Right lobe of liver (tissue), 6 donors: Measurements from ENCODE around the gene FBXO2. TPM values are rescaled to one million over a fixed set of nuclear protein-coding genes. Genes with fewer than 3 reads are reported as not detected.
"Not testable (repeated sequence)": the region's sequence is repeated elsewhere in the genome, so short reads cannot be mapped to it uniquely, and the experiment has no call there.

Experiments
- ATAC-seq, 4 donors: fragments of 200-7000 bp; cut with Tn5 transposase; one replicate each; pipeline ENCODE4 v1.9.1; 2020; ENCODE audit warnings: mild to moderate bottlenecking in 4 of 4, moderate library complexity in 4 of 4
- DNase-seq, 3 donors: peaks; one replicate each; pipeline ENCODE4 v3.0.0-alpha.2; 2020
- H3K27ac ChIP-seq, 3 donors: fragments of 200-600 bp; one replicate each; pipeline ENCODE4 v1.8.0; 2022
- H3K27me3 ChIP-seq, 2 donors: fragments of 200-600 bp; one replicate each; pipeline ENCODE4 v1.8.0; 2022
- H3K36me3 ChIP-seq, 4 donors: fragments of 200-600 bp; sonication (generic) in 1 of 4; one replicate each; pipeline versions ENCODE4 v1.5.1 to v1.8.0; 2017 to 2022; ENCODE audit warnings: control low read depth in 1 of 4
- H3K4me1 ChIP-seq, 4 donors: fragments of 200-600 bp; sonication (generic) in 1 of 4; one replicate each; pipeline versions ENCODE4 v1.5.1 to v1.8.0; 2017 to 2022; ENCODE audit warnings: control low read depth in 1 of 4
- H3K4me3 ChIP-seq, 3 donors: fragments of 200-600 bp; one replicate each; pipeline ENCODE4 v1.8.0; 2022
- H3K9me3 ChIP-seq, 4 donors: fragments of 200-600 bp; sonication (generic) in 1 of 4; one replicate each; pipeline versions ENCODE4 v1.5.1 to v1.8.0; 2017 to 2022; ENCODE audit warnings: control low read depth in 1 of 4
- POLR2A ChIP-seq: fragments of 450-650 bp; IDR thresholded peaks from one replicate; pipeline ENCODE4 v1.6.1; 2017; ENCODE audit warnings: antibody characterized with exemption, mild to moderate bottlenecking
- WGBS: methylation state at CpG from one replicate; pipeline ENCODE4 v1.1.6; 2018; ENCODE audit warnings: low coverage, low lambda C conversion rate; ENCODE audit not compliant: insufficient coverage; ENCODE audit errors: missing lambda C conversion rate; 5-methylcytosine and 5-hydroxymethylcytosine counted together
- intact Hi-C, 2 donors: fragments of 100-400 bp; cut with DNase I; formaldehyde crosslinking; loops; one replicate each; pipeline versions ENCODE4 v1.11.2 to v1.14.1; 2022
- total RNA-seq, 6 experiments: library from RNA; depleted of rRNA in 2 of 6; stranded (reverse); fragments of >200 nt in 2 of 6; fragmentation: NEBNext Ultra II Directional in 3 of 6; extraction: Animal tissue kit (Norgen Biotek cat#: 25700) in 3 of 6; gene quantifications; one replicate each; pipeline versions ENCODE4 v1.1.0 to v1.2.4, GENCODE V29; 2016 to 2023
- TF ChIP-seq, protein P1 (sequence below), 4 donors: fragments of 200-600 bp in 3 of 4; fragments of 450-650 bp in 1 of 4; IDR thresholded peaks; one replicate each; pipeline versions ENCODE4 v1.5.1 to v1.8.0; 2016 to 2022; ENCODE audit warnings: antibody characterized with exemption in 4 of 4, mild to moderate bottlenecking in 2 of 4
- donor health status: DM: no; HTN: yes; CAD: no.
- donor health status: DM: no; HTN: no; CAD: no.
- donor health status: DM: no; HTN: no; CAD: no.
- donor health status: DM: no; HTN: yes; CAD: no.
- donor health status: DM: no; HTN: yes; CAD: no.

Gene FBXO2
- total RNA-seq, 6 experiments from 2014 or later, result 6.6 to 23.7 (median 16.0) TPM

DNA sequence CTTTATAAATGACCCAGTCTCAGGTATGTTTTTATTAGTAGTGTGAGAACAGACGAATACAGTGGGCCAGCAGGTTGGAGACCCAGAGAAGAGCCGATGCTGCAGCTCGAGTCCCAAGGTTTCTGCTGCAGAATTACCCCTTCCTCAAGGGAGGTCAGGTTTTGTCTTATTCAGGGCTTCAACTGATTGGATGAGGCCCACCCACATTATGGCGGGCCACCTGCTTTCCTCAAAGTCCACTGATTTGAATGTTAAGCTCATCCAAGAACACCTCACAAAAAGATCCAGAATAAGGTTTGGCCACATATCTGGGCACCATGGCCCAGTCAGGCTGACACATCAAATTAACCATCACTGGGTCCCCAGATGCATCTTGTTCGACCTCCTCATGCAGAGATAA lies 40.9 kb downstream of the FBXO2 start:
- Histone ChIP-seq H3K36me3 (no peaks in the 10 kb centered on the region), H3K4me3 (no peak overlapping the region), H3K27ac (no peak overlapping the region), H3K27me3 (no peaks in the 10 kb centered on the region), H3K4me1 (no peaks in the 10 kb centered on the region), H3K9me3 (no peaks in the 10 kb centered on the region)
- WGBS, result 79% methylated on average over 2 of the region's 5 CpGs
- DNase-seq (no peak), ATAC-seq (no peak)
- no peak for TF ChIP-seq POLR2A
- TF ChIP-seq, protein P1, sequence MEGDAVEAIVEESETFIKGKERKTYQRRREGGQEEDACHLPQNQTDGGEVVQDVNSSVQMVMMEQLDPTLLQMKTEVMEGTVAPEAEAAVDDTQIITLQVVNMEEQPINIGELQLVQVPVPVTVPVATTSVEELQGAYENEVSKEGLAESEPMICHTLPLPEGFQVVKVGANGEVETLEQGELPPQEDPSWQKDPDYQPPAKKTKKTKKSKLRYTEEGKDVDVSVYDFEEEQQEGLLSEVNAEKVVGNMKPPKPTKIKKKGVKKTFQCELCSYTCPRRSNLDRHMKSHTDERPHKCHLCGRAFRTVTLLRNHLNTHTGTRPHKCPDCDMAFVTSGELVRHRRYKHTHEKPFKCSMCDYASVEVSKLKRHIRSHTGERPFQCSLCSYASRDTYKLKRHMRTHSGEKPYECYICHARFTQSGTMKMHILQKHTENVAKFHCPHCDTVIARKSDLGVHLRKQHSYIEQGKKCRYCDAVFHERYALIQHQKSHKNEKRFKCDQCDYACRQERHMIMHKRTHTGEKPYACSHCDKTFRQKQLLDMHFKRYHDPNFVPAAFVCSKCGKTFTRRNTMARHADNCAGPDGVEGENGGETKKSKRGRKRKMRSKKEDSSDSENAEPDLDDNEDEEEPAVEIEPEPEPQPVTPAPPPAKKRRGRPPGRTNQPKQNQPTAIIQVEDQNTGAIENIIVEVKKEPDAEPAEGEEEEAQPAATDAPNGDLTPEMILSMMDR (IDR thresholded peaks at IDR 0.05), result no peak
- intact Hi-C loops, result no loop called here

DNA sequence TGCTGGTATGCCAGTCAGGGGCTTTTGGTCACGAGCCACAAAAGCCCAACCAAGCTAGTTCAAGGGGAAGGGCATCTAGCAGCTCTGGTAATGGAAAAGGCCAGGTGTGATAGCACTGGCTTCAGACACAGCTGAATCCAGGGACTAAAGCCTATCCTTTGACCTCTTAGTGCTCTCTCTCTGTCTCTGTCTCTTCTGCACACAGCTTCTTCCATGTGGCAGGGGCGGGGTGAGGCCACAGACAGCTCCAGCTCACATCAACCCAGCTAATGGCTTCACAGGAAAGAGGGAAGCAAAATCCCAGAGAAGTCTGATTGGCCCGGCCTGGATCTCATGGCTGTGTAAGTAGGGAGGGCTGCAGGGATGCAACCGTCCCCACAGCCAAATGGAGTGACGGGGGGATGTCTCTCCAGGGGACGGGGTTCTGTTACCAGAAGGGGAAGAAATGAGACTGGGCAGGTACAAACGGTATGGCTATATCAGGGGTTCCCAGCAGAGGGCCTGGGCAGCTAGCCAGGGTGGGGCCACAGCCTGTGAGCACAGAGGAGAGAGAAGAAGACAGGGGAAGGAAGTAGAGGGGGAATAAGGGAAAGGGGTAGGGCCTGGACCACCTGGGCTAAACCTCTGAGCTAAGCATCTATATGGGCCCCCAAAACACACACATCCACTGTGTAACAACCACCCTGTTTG lies 42.4 kb downstream of the FBXO2 start:
- no peaks in the 10 kb centered on the region for H3K4me1 ChIP-seq
- no peaks in the 10 kb centered on the region for H3K9me3 ChIP-seq
- intact Hi-C loops, result no loop called here
- no peak overlapping the region for H3K27ac ChIP-seq
- 44% methylated on average over 7 of the region's 7 CpGs for WGBS
- H3K4me3 ChIP-seq, result no peak overlapping the region
- no peaks in the 10 kb centered on the region for H3K27me3 ChIP-seq
- TF ChIP-seq, protein P1 (IDR thresholded peaks at IDR 0.05), result no peak
- no peak for TF ChIP-seq POLR2A
- DNase-seq (no peak), ATAC-seq (no peak)
- no peaks in the 10 kb centered on the region for H3K36me3 ChIP-seq

DNA sequence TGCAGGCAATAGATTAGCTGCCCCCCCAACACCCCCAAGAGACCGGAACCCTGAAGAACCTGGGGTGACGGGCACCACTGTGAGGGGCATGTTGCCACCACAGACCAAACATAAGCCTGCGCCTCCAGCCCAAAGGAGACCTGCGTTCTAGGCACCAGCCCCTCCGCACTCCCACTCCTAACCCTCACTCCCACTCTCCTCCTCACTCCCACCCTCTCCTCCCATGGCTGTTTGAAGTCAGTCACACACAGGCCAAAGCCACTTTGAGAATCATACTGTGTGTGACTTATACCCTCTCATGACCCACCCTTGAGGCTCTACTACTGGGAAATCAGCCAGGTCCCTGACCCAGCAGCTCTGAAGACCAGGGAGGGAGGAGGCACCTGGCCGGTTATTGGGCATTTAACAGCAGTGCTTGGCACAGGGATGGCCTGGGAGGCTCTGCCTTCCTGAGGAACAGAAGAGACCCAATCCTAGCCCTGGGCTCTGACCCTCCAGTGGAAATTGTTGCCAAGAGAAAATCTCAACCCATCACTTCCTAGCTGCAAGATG lies 43.5 kb downstream of the FBXO2 start:
- Histone ChIP-seq H3K36me3 (no peaks in the 10 kb centered on the region), H3K27me3 (no peaks in the 10 kb centered on the region), H3K4me3 (no peak overlapping the region), H3K4me1 (no peaks in the 10 kb centered on the region), H3K27ac (no peak overlapping the region), H3K9me3 (no peaks in the 10 kb centered on the region)
- DNase-seq (no peak), ATAC-seq (no peak)
- intact Hi-C loops, result no loop called here
- 60% methylated on average over 3 of the region's 6 CpGs for whole genome bisulfite sequencing
- TF ChIP-seq, protein P1 (IDR thresholded peaks at IDR 0.05), result no peak
- TF ChIP-seq POLR2A, result no peak

DNA sequence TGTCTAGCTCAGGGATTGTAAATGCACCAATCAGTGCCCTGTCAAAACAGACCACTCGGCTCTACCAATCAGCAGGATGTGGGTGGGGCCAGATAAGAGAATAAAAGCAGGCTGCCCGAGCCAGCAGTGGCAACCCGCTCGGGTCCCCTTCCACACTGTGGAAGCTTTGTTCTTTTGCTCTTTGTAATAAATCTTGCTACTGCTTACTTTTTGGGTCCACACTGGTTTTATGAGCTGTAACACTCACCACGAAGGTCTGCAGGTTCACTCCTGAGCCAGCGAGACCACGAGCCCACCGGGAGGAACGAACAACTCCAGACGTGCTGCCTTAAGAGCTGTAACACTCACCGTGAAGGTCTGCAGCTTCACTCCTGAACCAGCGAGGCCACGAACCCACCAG lies 44.9 kb downstream of the FBXO2 start:
- H3K9me3 ChIP-seq, H3K4me1 ChIP-seq, intact Hi-C loops, H3K4me3 ChIP-seq, ATAC-seq, H3K27me3 ChIP-seq, DNase-seq, H3K36me3 ChIP-seq, H3K27ac ChIP-seq: not testable (repeated sequence)
- WGBS, result 67% methylated on average over 5 of the region's 13 CpGs

DNA sequence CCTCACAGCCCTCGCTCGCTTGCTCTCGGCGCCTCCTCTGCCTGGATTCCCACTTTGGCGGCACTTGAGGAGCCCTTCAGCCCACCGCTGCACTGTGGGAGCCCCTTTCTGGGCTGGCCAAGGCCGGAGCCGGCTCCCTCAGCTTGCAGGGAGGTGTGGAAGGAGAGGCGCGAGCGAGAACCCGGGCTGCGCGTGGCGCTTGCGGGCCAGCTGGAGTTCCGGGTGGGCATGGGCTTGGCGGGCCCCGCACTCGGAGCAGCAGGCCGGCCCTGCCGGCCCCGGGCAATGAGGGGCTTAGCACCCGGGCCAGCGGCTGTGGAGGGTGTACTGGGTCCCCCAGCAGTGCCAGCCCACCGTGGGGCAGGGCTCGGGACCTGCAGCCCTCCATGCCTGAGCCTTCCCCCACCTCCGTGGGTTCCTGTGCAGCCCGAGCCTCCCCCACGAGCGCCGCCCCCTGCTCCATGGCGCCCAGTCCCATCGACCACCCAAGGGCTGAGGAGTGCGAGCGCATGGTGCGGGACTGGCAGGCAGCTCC lies 45.6 kb downstream of the FBXO2 start:
- H3K9me3 ChIP-seq, ATAC-seq, H3K27ac ChIP-seq, H3K4me3 ChIP-seq, H3K4me1 ChIP-seq, H3K36me3 ChIP-seq, intact Hi-C loops, H3K27me3 ChIP-seq, DNase-seq: not testable (repeated sequence)
- no CpG with 5 or more reads among the region's 37 CpGs for WGBS
